HepG2 (cell line): ENCODE results near the gene RITA1.

Experiments used
- DNMT1 ChIP-seq: sonication (generic); formaldehyde crosslinking; IDR thresholded peaks from 2 replicates; pipeline ENCODE4 v1.5.1; 2020; ENCODE audit warnings: mild to moderate bottlenecking, missing genetic modification reagents
- EP300 ChIP-seq, 3 experiments: sonication (generic) in 1 of 3; formaldehyde crosslinking in 1 of 3; IDR thresholded peaks; 2 replicates each; pipeline versions ENCODE4 v1.5.1 to v1.6.1; 2011 to 2020; ENCODE audit warnings: low read depth in 2 of 3, low read length in 2 of 3, borderline replicate concordance in 1 of 3, improper control_type of control experiment in 1 of 3, mild to moderate bottlenecking in 1 of 3, missing genetic modification reagents in 1 of 3, moderate library complexity in 1 of 3
- FOXA1 ChIP-seq, 2 experiments: fragments of 450-650 bp in 1 of 2; sonication (generic) in 1 of 2; formaldehyde crosslinking in 1 of 2; IDR thresholded peaks; 2 replicates each; pipeline versions ENCODE4 v1.4.0 to v1.6.1; 2016 to 2020; ENCODE audit warnings: missing genetic modification reagents in 1 of 2
- GABPA ChIP-seq, 2 experiments: IDR thresholded peaks; 2 replicates each; pipeline ENCODE4 v1.6.1; 2011 to 2016; ENCODE audit warnings: low read depth in 2 of 2, low read length in 1 of 2, missing biosample characterization in 1 of 2, missing genetic modification characterization in 1 of 2
- HCFC1 ChIP-seq: fragments of 150-350 bp; IDR thresholded peaks from 2 replicates; pipeline ENCODE4 v1.6.1; 2014; ENCODE audit warnings: low read depth, low read length
- JUN ChIP-seq: sonication (generic); formaldehyde crosslinking; IDR thresholded peaks from 2 replicates; pipeline ENCODE4 v1.4.0; 2020; ENCODE audit warnings: mild to moderate bottlenecking, missing genetic modification reagents
- POLR2A ChIP-seq, 2 experiments: IDR thresholded peaks; 2 replicates each; pipeline ENCODE4 v1.6.1; 2011; ENCODE audit warnings: low read depth in 2 of 2, low read length in 2 of 2, mild to moderate bottlenecking in 1 of 2, moderate library complexity in 1 of 2; ENCODE audit not compliant: insufficient read depth in 1 of 2
- TF ChIP-seq, protein P1 (sequence below): sonication (generic); formaldehyde crosslinking; IDR thresholded peaks from 2 replicates; pipeline ENCODE4 v1.5.0; 2020; ENCODE audit warnings: mild to moderate bottlenecking, missing genetic modification reagents, moderate library complexity
- TF ChIP-seq, protein P2 (sequence below): sonication (generic); formaldehyde crosslinking; IDR thresholded peaks from 2 replicates; pipeline ENCODE4 v1.4.0; 2020; ENCODE audit warnings: missing genetic modification reagents
- TF ChIP-seq, protein P3 (sequence below): IDR thresholded peaks from 2 replicates; pipeline ENCODE4 v1.6.1; 2012; ENCODE audit warnings: low read depth, low read length, improper control_type of control experiment
- TF ChIP-seq, protein P4 (sequence below), 2 experiments: IDR thresholded peaks; 2 replicates each; pipeline ENCODE4 v1.6.1; 2011 to 2012; ENCODE audit warnings: low read length in 2 of 2, borderline replicate concordance in 1 of 2, low read depth in 1 of 2, mild to moderate bottlenecking in 1 of 2, moderate library complexity in 1 of 2
- TF ChIP-seq, protein P5 (sequence below): fragments of 450-650 bp; IDR thresholded peaks from 2 replicates; pipeline ENCODE4 v1.6.1; 2017
- TF ChIP-seq, protein P6 (sequence below): sonication (generic); formaldehyde crosslinking; conservative IDR thresholded peaks from 2 replicates; pipeline ENCODE4 v1.8.0; 2022; ENCODE audit warnings: mild to moderate bottlenecking, moderate library complexity, missing genetic modification reagents

DNA sequence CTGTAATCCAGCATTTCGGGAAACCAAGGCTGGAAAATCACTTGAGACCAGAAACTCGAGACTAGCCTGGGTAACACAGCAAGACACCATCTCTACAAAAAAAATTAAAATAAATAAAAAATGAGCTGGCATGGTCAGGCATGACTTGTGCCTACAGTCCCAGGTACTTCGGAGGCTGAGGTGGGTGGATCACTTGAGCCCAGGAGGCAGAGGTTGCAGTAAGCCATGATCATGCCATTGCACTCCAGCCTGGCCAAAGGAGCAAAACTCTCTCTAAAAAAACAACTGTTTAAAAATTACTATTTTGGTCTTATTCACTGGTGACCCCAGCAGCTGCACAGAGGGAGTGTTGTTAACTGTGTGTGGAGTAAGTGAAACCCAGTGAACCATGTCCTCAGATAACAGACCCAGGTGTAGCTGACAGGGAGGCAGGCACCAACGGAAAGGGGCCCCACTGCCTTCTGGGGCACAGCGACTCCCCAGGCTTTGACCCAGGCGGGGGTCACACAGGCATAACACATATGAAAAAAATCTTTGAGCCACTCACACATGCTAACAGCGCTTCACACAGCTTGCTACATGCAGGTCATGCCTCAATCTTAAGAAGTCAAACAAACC is 12.3 kb upstream of the RITA1 start:
- TF ChIP-seq, protein P1, sequence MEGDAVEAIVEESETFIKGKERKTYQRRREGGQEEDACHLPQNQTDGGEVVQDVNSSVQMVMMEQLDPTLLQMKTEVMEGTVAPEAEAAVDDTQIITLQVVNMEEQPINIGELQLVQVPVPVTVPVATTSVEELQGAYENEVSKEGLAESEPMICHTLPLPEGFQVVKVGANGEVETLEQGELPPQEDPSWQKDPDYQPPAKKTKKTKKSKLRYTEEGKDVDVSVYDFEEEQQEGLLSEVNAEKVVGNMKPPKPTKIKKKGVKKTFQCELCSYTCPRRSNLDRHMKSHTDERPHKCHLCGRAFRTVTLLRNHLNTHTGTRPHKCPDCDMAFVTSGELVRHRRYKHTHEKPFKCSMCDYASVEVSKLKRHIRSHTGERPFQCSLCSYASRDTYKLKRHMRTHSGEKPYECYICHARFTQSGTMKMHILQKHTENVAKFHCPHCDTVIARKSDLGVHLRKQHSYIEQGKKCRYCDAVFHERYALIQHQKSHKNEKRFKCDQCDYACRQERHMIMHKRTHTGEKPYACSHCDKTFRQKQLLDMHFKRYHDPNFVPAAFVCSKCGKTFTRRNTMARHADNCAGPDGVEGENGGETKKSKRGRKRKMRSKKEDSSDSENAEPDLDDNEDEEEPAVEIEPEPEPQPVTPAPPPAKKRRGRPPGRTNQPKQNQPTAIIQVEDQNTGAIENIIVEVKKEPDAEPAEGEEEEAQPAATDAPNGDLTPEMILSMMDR = no peak
- TF ChIP-seq, protein P2, sequence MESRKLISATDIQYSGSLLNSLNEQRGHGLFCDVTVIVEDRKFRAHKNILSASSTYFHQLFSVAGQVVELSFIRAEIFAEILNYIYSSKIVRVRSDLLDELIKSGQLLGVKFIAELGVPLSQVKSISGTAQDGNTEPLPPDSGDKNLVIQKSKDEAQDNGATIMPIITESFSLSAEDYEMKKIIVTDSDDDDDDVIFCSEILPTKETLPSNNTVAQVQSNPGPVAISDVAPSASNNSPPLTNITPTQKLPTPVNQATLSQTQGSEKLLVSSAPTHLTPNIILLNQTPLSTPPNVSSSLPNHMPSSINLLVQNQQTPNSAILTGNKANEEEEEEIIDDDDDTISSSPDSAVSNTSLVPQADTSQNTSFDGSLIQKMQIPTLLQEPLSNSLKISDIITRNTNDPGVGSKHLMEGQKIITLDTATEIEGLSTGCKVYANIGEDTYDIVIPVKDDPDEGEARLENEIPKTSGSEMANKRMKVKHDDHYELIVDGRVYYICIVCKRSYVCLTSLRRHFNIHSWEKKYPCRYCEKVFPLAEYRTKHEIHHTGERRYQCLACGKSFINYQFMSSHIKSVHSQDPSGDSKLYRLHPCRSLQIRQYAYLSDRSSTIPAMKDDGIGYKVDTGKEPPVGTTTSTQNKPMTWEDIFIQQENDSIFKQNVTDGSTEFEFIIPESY (CRISPR knock-in tag) = no peak
- no peak for TF ChIP-seq EP300 (IDR thresholded peaks at IDR 0.05; ENCODE audit: low read depth in 2 of 2, low read length in 2 of 2)
- no peak for TF ChIP-seq EP300 (CRISPR knock-in tag; IDR thresholded peaks at IDR 0.05; ENCODE audit: borderline replicate concordance)
- no peak for TF ChIP-seq GABPA (IDR thresholded peaks at IDR 0.05; ENCODE audit: low read depth, low read length)
- no peak for TF ChIP-seq GABPA (CRISPR knock-in tag; IDR thresholded peaks at IDR 0.05; ENCODE audit: low read depth)
- TF ChIP-seq, protein P3, sequence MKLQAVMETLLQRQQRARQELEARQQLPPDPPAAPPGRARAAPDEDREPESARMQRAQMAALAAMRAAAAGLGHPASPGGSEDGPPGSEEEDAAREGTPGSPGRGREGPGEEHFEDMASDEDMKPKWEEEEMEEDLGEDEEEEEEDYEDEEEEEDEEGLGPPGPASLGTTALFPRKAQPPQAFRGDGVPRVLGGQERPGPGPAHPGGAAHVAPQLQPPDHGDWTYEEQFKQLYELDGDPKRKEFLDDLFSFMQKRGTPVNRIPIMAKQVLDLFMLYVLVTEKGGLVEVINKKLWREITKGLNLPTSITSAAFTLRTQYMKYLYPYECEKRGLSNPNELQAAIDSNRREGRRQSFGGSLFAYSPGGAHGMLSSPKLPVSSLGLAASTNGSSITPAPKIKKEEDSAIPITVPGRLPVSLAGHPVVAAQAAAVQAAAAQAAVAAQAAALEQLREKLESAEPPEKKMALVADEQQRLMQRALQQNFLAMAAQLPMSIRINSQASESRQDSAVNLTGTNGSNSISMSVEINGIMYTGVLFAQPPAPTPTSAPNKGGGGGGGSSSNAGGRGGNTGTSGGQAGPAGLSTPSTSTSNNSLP = no peak
- TF ChIP-seq FOXA1 (IDR thresholded peaks at IDR 0.05) = no peak
- TF ChIP-seq FOXA1 (CRISPR knock-in tag; IDR thresholded peaks at IDR 0.05) = no peak
- TF ChIP-seq JUN (CRISPR knock-in tag) = no peak
- TF ChIP-seq, protein P4, sequence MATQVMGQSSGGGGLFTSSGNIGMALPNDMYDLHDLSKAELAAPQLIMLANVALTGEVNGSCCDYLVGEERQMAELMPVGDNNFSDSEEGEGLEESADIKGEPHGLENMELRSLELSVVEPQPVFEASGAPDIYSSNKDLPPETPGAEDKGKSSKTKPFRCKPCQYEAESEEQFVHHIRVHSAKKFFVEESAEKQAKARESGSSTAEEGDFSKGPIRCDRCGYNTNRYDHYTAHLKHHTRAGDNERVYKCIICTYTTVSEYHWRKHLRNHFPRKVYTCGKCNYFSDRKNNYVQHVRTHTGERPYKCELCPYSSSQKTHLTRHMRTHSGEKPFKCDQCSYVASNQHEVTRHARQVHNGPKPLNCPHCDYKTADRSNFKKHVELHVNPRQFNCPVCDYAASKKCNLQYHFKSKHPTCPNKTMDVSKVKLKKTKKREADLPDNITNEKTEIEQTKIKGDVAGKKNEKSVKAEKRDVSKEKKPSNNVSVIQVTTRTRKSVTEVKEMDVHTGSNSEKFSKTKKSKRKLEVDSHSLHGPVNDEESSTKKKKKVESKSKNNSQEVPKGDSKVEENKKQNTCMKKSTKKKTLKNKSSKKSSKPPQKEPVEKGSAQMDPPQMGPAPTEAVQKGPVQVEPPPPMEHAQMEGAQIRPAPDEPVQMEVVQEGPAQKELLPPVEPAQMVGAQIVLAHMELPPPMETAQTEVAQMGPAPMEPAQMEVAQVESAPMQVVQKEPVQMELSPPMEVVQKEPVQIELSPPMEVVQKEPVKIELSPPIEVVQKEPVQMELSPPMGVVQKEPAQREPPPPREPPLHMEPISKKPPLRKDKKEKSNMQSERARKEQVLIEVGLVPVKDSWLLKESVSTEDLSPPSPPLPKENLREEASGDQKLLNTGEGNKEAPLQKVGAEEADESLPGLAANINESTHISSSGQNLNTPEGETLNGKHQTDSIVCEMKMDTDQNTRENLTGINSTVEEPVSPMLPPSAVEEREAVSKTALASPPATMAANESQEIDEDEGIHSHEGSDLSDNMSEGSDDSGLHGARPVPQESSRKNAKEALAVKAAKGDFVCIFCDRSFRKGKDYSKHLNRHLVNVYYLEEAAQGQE (IDR thresholded peaks at IDR 0.05; ENCODE audit: borderline replicate concordance in 1 of 2, low read depth in 1 of 2, low read length in 2 of 2) = no peak
- TF ChIP-seq DNMT1 = no peak
- TF ChIP-seq, protein P5, sequence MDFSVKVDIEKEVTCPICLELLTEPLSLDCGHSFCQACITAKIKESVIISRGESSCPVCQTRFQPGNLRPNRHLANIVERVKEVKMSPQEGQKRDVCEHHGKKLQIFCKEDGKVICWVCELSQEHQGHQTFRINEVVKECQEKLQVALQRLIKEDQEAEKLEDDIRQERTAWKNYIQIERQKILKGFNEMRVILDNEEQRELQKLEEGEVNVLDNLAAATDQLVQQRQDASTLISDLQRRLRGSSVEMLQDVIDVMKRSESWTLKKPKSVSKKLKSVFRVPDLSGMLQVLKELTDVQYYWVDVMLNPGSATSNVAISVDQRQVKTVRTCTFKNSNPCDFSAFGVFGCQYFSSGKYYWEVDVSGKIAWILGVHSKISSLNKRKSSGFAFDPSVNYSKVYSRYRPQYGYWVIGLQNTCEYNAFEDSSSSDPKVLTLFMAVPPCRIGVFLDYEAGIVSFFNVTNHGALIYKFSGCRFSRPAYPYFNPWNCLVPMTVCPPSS = no peak
- TF ChIP-seq POLR2A (IDR thresholded peaks at IDR 0.05; ENCODE audit: insufficient read depth in 1 of 2, low read depth in 2 of 2, low read length in 2 of 2) = no peak
- TF ChIP-seq HCFC1 = no peak
- TF ChIP-seq, protein P6, sequence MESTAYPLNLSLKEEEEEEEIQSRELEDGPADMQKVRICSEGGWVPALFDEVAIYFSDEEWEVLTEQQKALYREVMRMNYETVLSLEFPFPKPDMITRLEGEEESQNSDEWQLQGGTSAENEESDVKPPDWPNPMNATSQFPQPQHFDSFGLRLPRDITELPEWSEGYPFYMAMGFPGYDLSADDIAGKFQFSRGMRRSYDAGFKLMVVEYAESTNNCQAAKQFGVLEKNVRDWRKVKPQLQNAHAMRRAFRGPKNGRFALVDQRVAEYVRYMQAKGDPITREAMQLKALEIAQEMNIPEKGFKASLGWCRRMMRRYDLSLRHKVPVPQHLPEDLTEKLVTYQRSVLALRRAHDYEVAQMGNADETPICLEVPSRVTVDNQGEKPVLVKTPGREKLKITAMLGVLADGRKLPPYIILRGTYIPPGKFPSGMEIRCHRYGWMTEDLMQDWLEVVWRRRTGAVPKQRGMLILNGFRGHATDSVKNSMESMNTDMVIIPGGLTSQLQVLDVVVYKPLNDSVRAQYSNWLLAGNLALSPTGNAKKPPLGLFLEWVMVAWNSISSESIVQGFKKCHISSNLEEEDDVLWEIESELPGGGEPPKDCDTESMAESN (CRISPR knock-in tag) = no peak
